Cardiac muscle cell (in vitro differentiated cells and primary cell): ENCODE measurements around the gene COL23A1. TPM values are rescaled to one million over a fixed set of nuclear protein-coding genes. Genes with fewer than 3 reads are reported as not detected.

Experiments used
- DNase-seq, 2 donors: peaks; one replicate each; pipeline versions ENCODE4 v3.0.0 to v3.0.0-alpha.2; 2010 to 2017; ENCODE audit warnings: low read depth in 1 of 2, low spot score in 1 of 2
- H3K27ac ChIP-seq: fragments of 200-600 bp; sonication (generic); 2 replicates; pipeline ENCODE4 v1.5.1; 2016
- H3K27me3 ChIP-seq: fragments of 200-600 bp; sonication (generic); 2 replicates; pipeline ENCODE4 v1.6.0; 2016; ENCODE audit warnings: control low read depth
- H3K36me3 ChIP-seq: fragments of 200-600 bp; sonication (generic); 2 replicates; pipeline ENCODE4 v1.5.1; 2016; ENCODE audit warnings: control low read depth
- H3K4me1 ChIP-seq: fragments of 200-600 bp; sonication (generic); 2 replicates; pipeline ENCODE4 v1.8.1; 2017; ENCODE audit warnings: low read depth, mild to moderate bottlenecking, mixed run types
- H3K4me3 ChIP-seq: fragments of 200-600 bp; sonication (generic); 2 replicates; pipeline ENCODE4 v1.5.1; 2016; ENCODE audit warnings: mild to moderate bottlenecking
- H3K9me3 ChIP-seq: fragments of 200-600 bp; sonication (generic); 2 replicates; pipeline ENCODE4 v1.5.1; 2017; ENCODE audit warnings: low read depth, mild to moderate bottlenecking, control low read depth
- CTCF ChIP-seq: IDR thresholded peaks from 2 replicates; pipeline ENCODE4 v1.5.1; 2012; ENCODE audit warnings: low read depth, mild to moderate bottlenecking, low read length
- polyA plus RNA-seq: library from polyadenylated mRNA; unstranded; fragments of >200 nt; fragmentation: Nextera tagmentation; extraction: Ambion mirVana; gene quantifications from 2 replicates; pipeline ENCODE4 v1.2.1, GENCODE V29; 2016
- total RNA-seq: library from RNA; depleted of rRNA; stranded (reverse); fragments of >200 nt; gene quantifications from 2 replicates; pipeline ENCODE4 v1.2.3, GENCODE V29; 2016

Gene COL23A1
- total and polyA plus RNA-seq, 2 experiments from 2014 or later, result 28.9 to 43.0 TPM

- DNase-seq, result no peak
- peaks cover 13% of the 10 kb centered on the region for H3K4me1 ChIP-seq
- H3K9me3 ChIP-seq, result no peaks in the 10 kb centered on the region
- no peak for TF ChIP-seq CTCF
- no peak overlapping the region for H3K27ac ChIP-seq
- H3K27me3 ChIP-seq, result no peaks in the 10 kb centered on the region
- H3K36me3 ChIP-seq, result no peaks in the 10 kb centered on the region
- no peak overlapping the region for H3K4me3 ChIP-seq
Measured at GRCh38 chr5:178360926-178361235, 229.3 kb downstream of the COL23A1 start.

GRCh38 chr5:178360222-178360925 lies 229.8 kb downstream of the COL23A1 start:
- Histone ChIP-seq H3K9me3 (no peaks in the 10 kb centered on the region), H3K27ac (no peak overlapping the region), H3K4me3 (no peak overlapping the region), H3K4me1 (peaks cover 13% of the 10 kb centered on the region), H3K36me3 (no peaks in the 10 kb centered on the region), H3K27me3 (no peaks in the 10 kb centered on the region)
- DNase-seq, result no peak
- no peak for TF ChIP-seq CTCF

GRCh38 chr5:178359738-178360137 lies 230.5 kb downstream of the COL23A1 start:
- no peak for DNase-seq
- Histone ChIP-seq H3K9me3 (no peaks in the 10 kb centered on the region), H3K4me1 (peaks cover 13% of the 10 kb centered on the region), H3K36me3 (no peaks in the 10 kb centered on the region), H3K27ac (no peak overlapping the region), H3K4me3 (no peak overlapping the region), H3K27me3 (no peaks in the 10 kb centered on the region)
- no peak for TF ChIP-seq CTCF

- Histone ChIP-seq H3K4me3 (no peak overlapping the region), H3K27ac (no peak overlapping the region), H3K4me1 (peaks cover 13% of the 10 kb centered on the region), H3K36me3 (no peaks in the 10 kb centered on the region), H3K9me3 (no peaks in the 10 kb centered on the region), H3K27me3 (no peaks in the 10 kb centered on the region)
- no peak for DNase-seq
- no peak for TF ChIP-seq CTCF
Measured at GRCh38 chr5:178357678-178358077, 232.5 kb downstream of the COL23A1 start.

GRCh38 chr5:178357121-178357521 lies 233.1 kb downstream of the COL23A1 start:
- no peaks in the 10 kb centered on the region for H3K27me3 ChIP-seq
- peak in 1 of 2 donors; percentile 34 for DNase-seq
- H3K9me3 ChIP-seq, result no peaks in the 10 kb centered on the region
- no peak for TF ChIP-seq CTCF
- H3K27ac ChIP-seq, result peak overlapping the region; percentile 34
- no peak overlapping the region for H3K4me3 ChIP-seq
- no peaks in the 10 kb centered on the region for H3K36me3 ChIP-seq
- H3K4me1 ChIP-seq, result peaks cover 13% of the 10 kb centered on the region
